KOPT-K1 (cell line): ENCODE results near the gene SEC22A.

Source experiments
- H3K27ac ChIP-seq: fragments of 200-600 bp; sonication (generic); 2 replicates; pipeline ENCODE4 v1.5.1; 2016; ENCODE audit warnings: antibody characterized with exemption, mild to moderate bottlenecking, low read depth, low read length; ENCODE audit not compliant: poor library complexity, severe bottlenecking
- H3K36me3 ChIP-seq: fragments of 200-600 bp; sonication (generic); 2 replicates; pipeline ENCODE4 v1.5.1; 2017; ENCODE audit warnings: antibody characterized with exemption, mild to moderate bottlenecking, low read length, moderate library complexity; ENCODE audit not compliant: insufficient read depth
- H3K9me3 ChIP-seq: fragments of 200-600 bp; sonication (generic); 2 replicates; pipeline ENCODE4 v1.5.1; 2017; ENCODE audit warnings: antibody characterized with exemption, low read length, mild to moderate bottlenecking; ENCODE audit not compliant: insufficient read depth, poor library complexity, severe bottlenecking

SEC22A gene

DNA sequence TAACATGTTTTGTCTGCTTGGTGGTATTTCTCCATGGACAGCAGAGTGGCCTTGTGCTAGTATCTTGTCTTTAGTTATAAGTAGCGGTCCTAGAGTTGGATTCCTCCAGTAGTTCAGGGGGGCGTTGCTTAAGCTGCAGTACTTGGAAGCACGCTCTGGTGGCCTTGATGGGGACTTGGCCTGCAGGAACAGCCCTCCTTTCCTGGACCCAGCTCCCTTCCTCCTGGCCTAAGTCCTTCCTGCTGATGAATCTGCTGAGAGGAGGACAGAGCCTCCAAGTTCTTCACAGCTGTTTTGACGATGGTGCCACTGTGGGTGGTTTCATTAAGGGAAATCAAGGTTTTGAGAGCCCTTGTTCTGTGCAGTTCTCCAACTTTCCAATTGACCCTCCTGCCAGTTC is 38.6 kb upstream of the SEC22A start:
- H3K27ac ChIP-seq = no peak overlapping the region
- peaks cover 5% of the 10 kb centered on the region for H3K9me3 ChIP-seq
- peaks cover 60% of the 10 kb centered on the region for H3K36me3 ChIP-seq

DNA sequence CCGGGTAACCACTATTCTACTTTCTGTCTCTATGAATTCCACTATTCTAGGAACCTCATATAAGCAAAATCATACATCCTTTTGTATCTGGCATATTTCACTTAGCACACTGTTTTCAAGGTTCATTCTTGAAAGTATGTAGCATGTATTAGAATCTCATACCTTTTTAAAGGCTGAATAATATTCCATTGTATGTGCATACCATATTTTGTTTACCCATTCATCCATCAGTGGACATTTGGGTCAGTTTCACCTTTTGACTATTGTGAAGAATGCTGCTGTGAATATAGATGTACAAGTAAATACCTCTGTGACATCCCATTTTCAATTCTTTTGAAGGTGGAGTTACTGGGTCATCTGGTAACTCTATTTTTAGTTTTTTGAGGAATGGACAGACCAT is 36.6 kb upstream of the SEC22A start:
- Histone ChIP-seq H3K27ac (no peak overlapping the region), H3K36me3 (peaks cover 42% of the 10 kb centered on the region), H3K9me3 (peaks cover 5% of the 10 kb centered on the region)

DNA sequence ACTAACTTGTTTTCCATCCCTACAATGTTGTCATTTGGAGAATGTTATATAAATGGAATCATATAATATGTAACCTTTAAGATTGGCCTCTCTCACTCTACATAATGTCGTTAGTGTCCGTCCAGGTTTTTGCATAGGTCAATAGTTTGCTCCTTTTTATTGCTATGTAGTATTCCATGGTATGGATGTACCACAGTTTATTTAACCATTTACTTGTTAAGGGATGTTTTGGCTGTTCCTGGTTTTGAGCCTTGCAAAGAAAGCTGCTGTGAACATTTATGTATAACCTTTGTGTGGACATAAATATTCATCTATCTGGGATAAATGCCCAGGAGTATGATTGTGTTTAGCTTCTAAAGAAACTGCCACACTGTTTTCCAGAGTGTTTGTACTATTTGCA is 34.1 kb upstream of the SEC22A start:
- H3K9me3 ChIP-seq = peaks cover 5% of the 10 kb centered on the region
- peaks cover 25% of the 10 kb centered on the region for H3K36me3 ChIP-seq
- no peak overlapping the region for H3K27ac ChIP-seq

GRCh38 chr3:123168122-123168521 is 33.6 kb upstream of the SEC22A start:
- Histone ChIP-seq H3K9me3 (peaks cover 5% of the 10 kb centered on the region), H3K36me3 (peaks cover 21% of the 10 kb centered on the region), H3K27ac (no peak overlapping the region)

GRCh38 chr3:123168605-123169004 is 33.1 kb upstream of the SEC22A start:
- H3K27ac ChIP-seq = no peak overlapping the region

GRCh38 chr3:123169492-123169929 is 32.2 kb upstream of the SEC22A start:
- Histone ChIP-seq H3K36me3 (peaks cover 9% of the 10 kb centered on the region), H3K27ac (no peak overlapping the region), H3K9me3 (peaks cover 5% of the 10 kb centered on the region)

More at GRCh38 chr3:123168605-123169004, 33.1 kb upstream of the SEC22A start:
- peaks cover 16% of the 10 kb centered on the region for H3K36me3 ChIP-seq
- H3K9me3 ChIP-seq = peaks cover 5% of the 10 kb centered on the region

DNA sequence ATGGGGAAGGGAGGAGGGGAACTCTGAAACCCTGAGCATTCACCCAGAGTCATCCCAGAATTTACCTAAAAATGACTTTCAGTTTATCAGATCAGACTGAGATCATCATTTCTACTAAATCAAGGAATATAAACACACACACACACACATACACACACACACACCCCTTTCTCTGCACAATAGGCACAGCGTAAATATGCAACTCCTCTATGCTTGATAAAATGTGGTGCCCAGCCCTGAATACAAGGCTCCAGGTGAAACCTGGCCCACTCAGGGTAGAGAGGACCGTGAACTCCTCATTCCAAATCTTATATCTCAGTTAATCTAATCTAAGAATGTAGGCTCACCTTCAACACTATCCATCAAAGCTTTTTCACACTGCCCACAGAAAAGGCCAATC is 31.8 kb upstream of the SEC22A start:
- Histone ChIP-seq H3K36me3 (peaks cover 5% of the 10 kb centered on the region), H3K27ac (no peak overlapping the region)

DNA sequence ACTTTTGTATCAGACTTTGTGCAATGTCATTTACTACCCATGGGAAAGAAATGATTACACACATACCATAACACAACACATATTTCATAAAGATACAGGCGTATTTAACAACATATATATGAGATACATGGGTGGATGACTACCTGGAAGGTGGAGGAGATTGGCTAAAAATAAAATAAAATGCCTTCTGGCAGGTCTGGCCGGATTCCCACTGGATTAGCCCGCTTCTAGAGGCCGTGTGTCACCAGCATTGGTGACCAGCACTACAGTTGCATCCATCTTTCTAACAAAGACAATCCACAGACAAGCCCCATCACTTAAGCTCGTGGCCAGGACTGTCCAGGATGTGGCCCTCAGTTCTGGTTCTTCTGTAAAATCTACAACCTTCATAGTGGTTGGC is 21.0 kb upstream of the SEC22A start:
- Histone ChIP-seq H3K36me3 (no peaks in the 10 kb centered on the region), H3K9me3 (no peaks in the 10 kb centered on the region), H3K27ac (no peak overlapping the region)

More for the DNA sequence above, 31.8 kb upstream of the SEC22A start:
- peaks cover 4% of the 10 kb centered on the region for H3K9me3 ChIP-seq

GRCh38 chr3:123186695-123187094 is 15.0 kb upstream of the SEC22A start:
- Histone ChIP-seq H3K27ac (no peak overlapping the region), H3K36me3 (no peaks in the 10 kb centered on the region)

DNA sequence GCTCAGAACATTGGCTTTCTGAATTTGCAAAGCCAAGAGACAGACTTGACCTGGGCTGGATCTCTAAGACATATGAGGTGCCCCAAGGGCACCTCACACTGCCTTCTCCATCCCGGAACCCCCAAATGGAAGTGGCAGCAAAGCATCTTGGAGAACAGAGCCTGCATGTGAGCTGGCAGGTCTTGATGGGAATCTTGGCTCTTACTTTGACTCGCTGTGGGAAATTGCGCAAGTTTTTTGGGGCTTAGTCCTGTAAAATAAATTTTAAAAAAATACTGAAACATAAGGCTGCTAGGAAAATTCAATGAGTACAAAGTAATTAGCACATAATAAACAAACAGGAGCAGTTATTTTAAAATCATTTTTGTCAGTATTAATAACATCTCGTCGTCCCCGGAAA is 13.7 kb upstream of the SEC22A start:
- H3K27ac ChIP-seq = no peak overlapping the region
- H3K36me3 ChIP-seq = no peaks in the 10 kb centered on the region
- no peaks in the 10 kb centered on the region for H3K9me3 ChIP-seq

More at GRCh38 chr3:123186695-123187094, 15.0 kb upstream of the SEC22A start:
- no peaks in the 10 kb centered on the region for H3K9me3 ChIP-seq

DNA sequence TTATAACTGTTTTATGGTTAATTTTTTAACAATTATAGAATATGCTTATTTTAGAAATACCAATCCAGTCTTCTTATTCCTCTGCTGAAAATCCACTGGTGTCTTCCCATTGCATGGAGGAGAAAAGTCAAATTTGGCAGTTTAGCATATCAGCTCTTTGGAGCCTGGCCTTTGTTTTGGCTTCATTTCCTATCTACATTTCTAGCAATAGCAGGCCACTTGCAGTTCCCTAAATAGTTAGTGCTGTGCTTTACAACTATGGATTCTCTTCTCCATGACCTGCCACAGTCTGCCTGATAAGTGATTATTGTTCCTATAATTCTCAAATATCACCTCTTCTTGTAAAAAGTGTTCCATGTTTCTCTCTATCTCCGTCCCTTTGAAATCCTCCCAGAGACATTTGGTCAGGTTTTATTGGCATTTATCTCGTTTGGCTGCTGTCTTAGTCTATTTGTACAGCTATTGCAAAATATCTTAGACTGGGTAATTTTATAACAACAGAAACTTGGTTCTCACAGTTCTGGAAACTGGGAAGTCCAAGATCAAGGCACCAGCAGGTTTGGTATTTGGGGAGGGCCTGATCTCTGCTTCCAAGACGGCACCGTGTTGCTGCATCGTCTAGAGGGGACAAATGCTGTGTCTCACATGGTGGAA is 8.2 kb upstream of the SEC22A start:
- Histone ChIP-seq H3K9me3 (no peaks in the 10 kb centered on the region), H3K36me3 (no peaks in the 10 kb centered on the region)

GRCh38 chr3:123194552-123194951 is 7.2 kb upstream of the SEC22A start:
- Histone ChIP-seq H3K9me3 (no peaks in the 10 kb centered on the region), H3K36me3 (no peaks in the 10 kb centered on the region), H3K27ac (no peak overlapping the region)

More for the DNA sequence above, 8.2 kb upstream of the SEC22A start:
- H3K27ac ChIP-seq = no peak overlapping the region

GRCh38 chr3:123198372-123198771 is 3.4 kb upstream of the SEC22A start:
- H3K36me3 ChIP-seq = no peaks in the 10 kb centered on the region
- no peak overlapping the region for H3K27ac ChIP-seq
- no peaks in the 10 kb centered on the region for H3K9me3 ChIP-seq

- peak overlapping the region; percentile 64 for H3K27ac ChIP-seq
- H3K9me3 ChIP-seq = no peaks in the 10 kb centered on the region
- H3K36me3 ChIP-seq = no peaks in the 10 kb centered on the region
Observed at GRCh38 chr3:123201223-123201556, 553 bp upstream of the SEC22A start.

GRCh38 chr3:123202451-123202850 is 708 bp downstream of the SEC22A start:
- H3K27ac ChIP-seq = peak overlapping the region; percentile 62
- no peaks in the 10 kb centered on the region for H3K9me3 ChIP-seq
- no peaks in the 10 kb centered on the region for H3K36me3 ChIP-seq

DNA sequence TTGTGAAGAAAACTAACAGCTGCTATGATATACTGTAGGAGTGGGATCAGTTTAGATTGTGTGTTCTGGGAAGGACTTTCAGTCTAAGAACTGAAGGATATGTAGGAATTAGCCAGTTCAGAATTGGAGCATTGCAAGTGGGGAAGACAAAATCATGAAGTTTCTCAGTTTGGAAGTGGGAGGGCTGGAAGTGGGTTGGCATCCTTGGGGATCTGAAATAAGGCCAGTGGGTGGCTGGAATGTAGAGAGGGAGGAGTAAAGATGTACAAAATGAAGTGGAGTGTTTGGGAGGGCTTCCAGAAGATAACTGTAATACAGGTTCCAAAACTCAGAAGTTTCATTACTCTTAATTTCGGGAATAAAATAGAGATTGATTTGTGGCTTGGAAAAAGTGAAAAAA is 17.2 kb downstream of the SEC22A start:
- no peak overlapping the region for H3K27ac ChIP-seq
- H3K36me3 ChIP-seq = 0 out of 2 replicates have a peak, but pooled peaks cover 15% of the 10 kb centered on the region
- H3K9me3 ChIP-seq = no peaks in the 10 kb centered on the region
